SU-DHL-6 (cell line): ENCODE results near the gene EIF4H.
"Not testable (repeated sequence)": the region's sequence is repeated elsewhere in the genome, so short reads cannot be mapped to it uniquely, and the experiment has no call there.

ENCODE experiments used
- H2AFZ ChIP-seq: fragments of 200-600 bp; sonication (generic); 2 replicates; pipeline ENCODE4 v1.6.1; 2014; ENCODE audit warnings: low read depth, mild to moderate bottlenecking, moderate library complexity, mixed read lengths, antibody characterized with exemption, low read length; ENCODE audit not compliant: severe bottlenecking
- H3F3A ChIP-seq: fragments of 200-600 bp; shearing (Covaris generic); 2 replicates; pipeline ENCODE4 v1.6.0; 2016; ENCODE audit warnings: antibody characterized with exemption, mild to moderate bottlenecking; ENCODE audit not compliant: insufficient read depth
- H3K27ac ChIP-seq: fragments of 200-600 bp; sonication (generic); 2 replicates; pipeline ENCODE4 v1.5.1; 2016; ENCODE audit warnings: low read depth, mild to moderate bottlenecking, low read length, moderate library complexity, mixed read lengths
- H3K27me3 ChIP-seq: fragments of 200-600 bp; sonication (generic), shearing (Covaris generic); 2 replicates; pipeline ENCODE4 v1.6.0; 2014; ENCODE audit warnings: mild to moderate bottlenecking, low read length
- H3K36me3 ChIP-seq: fragments of 200-600 bp; sonication (generic); 2 replicates; pipeline ENCODE4 v1.6.1; 2014; ENCODE audit warnings: mild to moderate bottlenecking, low read length, mixed read lengths
- H3K4me2 ChIP-seq: fragments of 300-600, 200-600 bp; shearing (Covaris generic), sonication (generic); 2 replicates; pipeline ENCODE4 v1.6.0; 2014; ENCODE audit warnings: low read length, low read depth, mild to moderate bottlenecking; ENCODE audit not compliant: poor library complexity, severe bottlenecking
- H3K4me3 ChIP-seq: fragments of 200-600 bp; sonication (generic); 2 replicates; pipeline ENCODE4 v1.5.1; 2014; ENCODE audit warnings: antibody characterized with exemption, low read length, mild to moderate bottlenecking, mixed read lengths; ENCODE audit not compliant: insufficient read depth, poor library complexity, severe bottlenecking
- H3K79me2 ChIP-seq: fragments of 200-600 bp; sonication (generic); 2 replicates; pipeline ENCODE4 v1.6.1; 2014; ENCODE audit warnings: mild to moderate bottlenecking, low read length, moderate library complexity; ENCODE audit not compliant: insufficient read depth
- H3K9ac ChIP-seq: fragments of 200-600 bp; sonication (generic); 2 replicates; pipeline ENCODE4 v1.7.0; 2014; ENCODE audit warnings: mild to moderate bottlenecking, low read length
- H3K9me2 ChIP-seq: fragments of 200-600 bp; sonication (generic); replicated peaks from 2 replicates; pipeline ENCODE4 v1.6.1; 2014; ENCODE audit warnings: low read length; ENCODE audit not compliant: insufficient read depth
- H3K9me3 ChIP-seq: fragments of 200-600 bp; sonication (generic); 2 replicates; pipeline ENCODE4 v1.6.1; 2014; ENCODE audit warnings: low read length, mixed read lengths; ENCODE audit not compliant: insufficient read depth
- H4K20me1 ChIP-seq: fragments of 200-600 bp; sonication (generic); 2 replicates; pipeline ENCODE4 v1.6.1; 2014; ENCODE audit warnings: low read depth, mild to moderate bottlenecking, antibody characterized with exemption, low read length, moderate library complexity, mixed read lengths
- EZH2phosphoT487 ChIP-seq: fragments of 200-600 bp; sonication (generic), shearing (Covaris generic); conservative IDR thresholded peaks from 2 replicates; pipeline ENCODE4 v1.6.1; 2018; ENCODE audit warnings: mild to moderate bottlenecking, antibody characterized with exemption, low read length, moderate library complexity, mixed read lengths
- TF ChIP-seq, protein P1 (sequence below): fragments of 200-600 bp; sonication (generic); IDR thresholded peaks from one replicate; pipeline ENCODE4 v1.5.1; 2017; ENCODE audit warnings: antibody characterized with exemption, mild to moderate bottlenecking, low read length, moderate library complexity; ENCODE audit not compliant: insufficient read depth, poor library complexity, severe bottlenecking

The EIF4H gene

DNA sequence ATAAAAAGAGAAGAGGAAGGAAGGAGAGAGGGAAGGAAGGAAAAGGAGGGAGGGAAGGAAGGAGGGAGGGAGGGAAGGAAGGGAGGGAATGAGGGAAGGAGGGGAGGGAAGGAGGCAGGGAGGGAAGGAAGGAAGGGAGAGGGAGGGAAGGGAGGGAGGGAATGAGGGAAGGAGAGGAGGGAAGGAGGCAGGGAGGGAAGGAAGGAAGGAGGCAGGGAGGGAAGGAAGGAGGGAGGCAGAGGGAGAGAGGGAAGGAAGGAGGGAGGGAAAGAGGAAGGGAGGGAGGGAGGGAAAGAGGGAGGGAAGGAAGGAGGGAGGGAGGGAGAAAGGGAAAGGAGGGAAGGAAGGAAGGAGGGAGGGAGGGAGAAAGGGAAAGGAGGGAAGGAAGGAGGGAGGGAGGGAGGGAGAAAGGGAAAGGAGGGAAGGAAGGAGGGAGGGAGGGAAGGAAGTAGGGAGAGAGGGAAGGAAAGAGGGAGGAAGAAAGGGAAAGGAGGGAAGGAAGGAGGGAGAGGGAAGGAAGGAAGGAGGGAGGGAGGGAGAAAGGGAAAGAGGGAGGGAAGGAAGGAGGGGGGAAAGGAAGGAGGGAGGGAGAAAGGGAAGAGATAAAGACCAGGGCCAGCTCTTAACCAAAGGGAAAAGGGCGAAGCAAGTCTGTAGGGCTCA is 29.9 kb downstream of the EIF4H start:
- Histone ChIP-seq H3F3A (no peaks in the 10 kb centered on the region; the same call in 1 of the 2 replicates), H3K9me2 (no peaks in the 10 kb centered on the region), H3K79me2 (no peaks in the 10 kb centered on the region), H3K36me3 (no peaks in the 10 kb centered on the region), H3K27me3 (no peaks in the 10 kb centered on the region), H3K9ac (no peak overlapping the region), H3K4me2 (no peak overlapping the region), H3K27ac (no peak overlapping the region), H4K20me1 (no peaks in the 10 kb centered on the region), H3K9me3 (no peaks in the 10 kb centered on the region), H3K4me3 (no peak overlapping the region), H2AFZ (no peak overlapping the region)
- TF ChIP-seq, protein P1, sequence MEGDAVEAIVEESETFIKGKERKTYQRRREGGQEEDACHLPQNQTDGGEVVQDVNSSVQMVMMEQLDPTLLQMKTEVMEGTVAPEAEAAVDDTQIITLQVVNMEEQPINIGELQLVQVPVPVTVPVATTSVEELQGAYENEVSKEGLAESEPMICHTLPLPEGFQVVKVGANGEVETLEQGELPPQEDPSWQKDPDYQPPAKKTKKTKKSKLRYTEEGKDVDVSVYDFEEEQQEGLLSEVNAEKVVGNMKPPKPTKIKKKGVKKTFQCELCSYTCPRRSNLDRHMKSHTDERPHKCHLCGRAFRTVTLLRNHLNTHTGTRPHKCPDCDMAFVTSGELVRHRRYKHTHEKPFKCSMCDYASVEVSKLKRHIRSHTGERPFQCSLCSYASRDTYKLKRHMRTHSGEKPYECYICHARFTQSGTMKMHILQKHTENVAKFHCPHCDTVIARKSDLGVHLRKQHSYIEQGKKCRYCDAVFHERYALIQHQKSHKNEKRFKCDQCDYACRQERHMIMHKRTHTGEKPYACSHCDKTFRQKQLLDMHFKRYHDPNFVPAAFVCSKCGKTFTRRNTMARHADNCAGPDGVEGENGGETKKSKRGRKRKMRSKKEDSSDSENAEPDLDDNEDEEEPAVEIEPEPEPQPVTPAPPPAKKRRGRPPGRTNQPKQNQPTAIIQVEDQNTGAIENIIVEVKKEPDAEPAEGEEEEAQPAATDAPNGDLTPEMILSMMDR = no peak
- no peak for TF ChIP-seq EZH2phosphoT487

DNA sequence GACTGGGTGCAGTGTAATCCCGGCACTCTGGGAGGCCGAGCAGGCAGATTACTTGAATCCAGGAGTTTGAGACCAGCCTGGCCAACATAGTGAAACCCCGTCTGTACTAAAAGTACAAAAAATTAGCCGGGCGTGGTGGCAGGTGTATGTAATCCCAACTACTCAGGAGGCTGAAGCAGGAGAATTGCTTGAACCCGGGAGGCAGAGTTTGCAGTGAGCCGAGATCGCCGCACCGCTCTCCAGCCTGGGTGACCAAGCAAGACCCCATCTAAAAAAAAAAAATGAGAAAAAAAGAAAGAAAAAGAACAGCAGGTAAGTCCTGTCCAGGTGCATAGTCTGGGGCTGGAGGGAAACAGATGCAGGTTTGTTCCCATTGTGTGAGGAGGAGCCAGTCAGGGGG is 31.9 kb downstream of the EIF4H start:
- H3K9me2 ChIP-seq, H3K27me3 ChIP-seq, H3K9ac ChIP-seq, H3F3A ChIP-seq, H3K27ac ChIP-seq, H3K9me3 ChIP-seq, H3K4me3 ChIP-seq, H3K79me2 ChIP-seq, H2AFZ ChIP-seq, H4K20me1 ChIP-seq, H3K36me3 ChIP-seq: not testable (repeated sequence)
- H3K4me2 ChIP-seq = peak overlapping the region; percentile 53

DNA sequence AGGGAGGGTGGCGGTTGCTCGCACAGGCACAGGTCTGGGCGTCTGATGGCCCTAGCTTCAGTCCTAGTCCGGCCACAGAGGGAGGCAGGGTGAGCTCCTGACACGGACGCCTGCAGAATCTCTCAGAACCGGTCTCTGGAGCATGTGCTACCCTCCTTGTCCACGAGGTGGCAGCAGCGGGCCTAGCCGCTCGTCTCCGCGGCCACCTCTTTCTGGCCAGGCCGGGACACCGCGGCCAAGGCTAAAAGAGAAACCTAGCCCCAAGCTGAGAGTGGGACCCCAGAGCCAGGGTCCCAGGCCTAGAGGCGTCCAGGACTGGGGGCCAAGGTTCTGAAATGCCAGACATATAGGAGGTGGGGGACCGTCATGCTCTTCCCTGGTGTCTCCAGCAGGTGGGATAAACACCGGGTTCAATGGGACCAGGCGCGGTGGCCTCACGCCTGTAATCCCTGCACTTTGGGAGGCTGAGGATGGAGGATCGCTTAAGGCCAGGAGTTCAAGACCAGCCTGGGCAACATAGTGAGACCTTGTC is 32.5 kb downstream of the EIF4H start:
- H3K4me3 ChIP-seq = no peak overlapping the region
- H3K4me2 ChIP-seq = peak overlapping the region; percentile 53
- no peaks in the 10 kb centered on the region for H3K27me3 ChIP-seq
- no peaks in the 10 kb centered on the region for H3K9me3 ChIP-seq
- H3K9ac ChIP-seq = 0 out of 2 replicates have a peak overlapping the region, but pooled peaks have one; percentile 9
- H3K79me2 ChIP-seq = peaks cover 5% of the 10 kb centered on the region; the same call in 1 of the 2 replicates
- no peaks in the 10 kb centered on the region for H3K9me2 ChIP-seq
- H2AFZ ChIP-seq = peak overlapping the region; percentile 85
- no peak overlapping the region for H3K27ac ChIP-seq
- no peaks in the 10 kb centered on the region for H4K20me1 ChIP-seq
- TF ChIP-seq EZH2phosphoT487 = no peak
- TF ChIP-seq, protein P1 = peak; percentile 99
- no peaks in the 10 kb centered on the region for H3K36me3 ChIP-seq
- H3F3A ChIP-seq = peaks cover 6% of the 10 kb centered on the region

DNA sequence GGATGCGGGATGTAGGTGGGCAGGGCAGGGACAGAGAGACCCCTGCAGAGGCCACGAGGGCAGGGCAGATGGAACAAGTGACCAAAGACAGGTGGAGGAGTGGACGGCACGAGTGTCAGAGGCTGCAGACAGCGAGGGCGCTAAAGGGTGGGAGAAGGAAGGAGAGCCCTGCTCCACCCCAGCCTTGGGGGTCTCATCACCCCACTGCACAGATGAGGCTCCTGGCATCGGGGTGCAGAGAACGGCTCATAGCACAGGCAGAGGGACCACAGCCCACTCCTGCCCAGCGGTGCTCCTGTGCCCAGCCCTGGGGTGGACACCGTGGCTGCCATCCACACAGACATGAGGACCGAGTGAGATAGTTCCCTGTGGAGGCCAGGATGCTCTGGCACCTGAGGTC is 33.4 kb downstream of the EIF4H start:
- Histone ChIP-seq H3F3A (peaks cover 6% of the 10 kb centered on the region), H3K9me3 (no peaks in the 10 kb centered on the region), H3K27me3 (no peaks in the 10 kb centered on the region), H3K4me3 (no peak overlapping the region), H3K79me2 (peaks cover 8% of the 10 kb centered on the region; the same call in 1 of the 2 replicates), H3K36me3 (no peaks in the 10 kb centered on the region), H4K20me1 (no peaks in the 10 kb centered on the region), H3K9me2 (no peaks in the 10 kb centered on the region), H3K27ac (no peak overlapping the region), H3K9ac (no peak overlapping the region), H2AFZ (no peak overlapping the region), H3K4me2 (no peak overlapping the region)
- no peak for TF ChIP-seq EZH2phosphoT487
- TF ChIP-seq, protein P1 = no peak

DNA sequence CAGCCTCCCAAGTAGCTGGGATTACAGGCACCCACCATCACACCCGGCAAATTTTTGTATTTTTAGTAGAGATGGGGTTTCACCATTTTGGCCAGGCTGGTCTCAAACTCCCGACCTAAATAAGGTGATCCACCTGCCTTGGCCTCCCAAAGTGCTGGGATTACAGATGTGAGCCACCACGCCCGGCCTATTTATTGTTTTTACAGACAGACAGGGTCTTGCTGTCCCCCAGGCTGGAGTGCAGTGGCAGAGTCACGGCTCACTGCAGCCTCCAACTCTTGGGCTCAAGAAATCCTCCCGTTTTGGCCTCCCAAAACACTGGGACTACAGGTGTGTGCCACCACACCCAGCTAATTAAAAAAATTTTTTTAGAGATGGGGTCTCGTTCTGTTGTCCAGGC is 34.1 kb downstream of the EIF4H start:
- not testable (repeated sequence) for H3K4me3 ChIP-seq, H3K9ac ChIP-seq, H3K9me2 ChIP-seq, H3K27ac ChIP-seq, H3K79me2 ChIP-seq, H3K4me2 ChIP-seq, H3K9me3 ChIP-seq, H3K36me3 ChIP-seq, H3K27me3 ChIP-seq, H3F3A ChIP-seq, H4K20me1 ChIP-seq, H2AFZ ChIP-seq
